HepG2 (cell line): Measurements from ENCODE around the gene LHFPL2.

ENCODE experiments used
- CTCF ChIP-seq: sonication (generic); formaldehyde crosslinking; IDR thresholded peaks from 2 replicates; pipeline ENCODE4 v1.5.0; 2020; ENCODE audit warnings: mild to moderate bottlenecking, missing genetic modification reagents, moderate library complexity
- ZNF234 ChIP-seq: sonication (generic); formaldehyde crosslinking; conservative IDR thresholded peaks from 2 replicates; pipeline ENCODE4 v1.5.1; 2020; ENCODE audit warnings: mild to moderate bottlenecking, missing genetic modification reagents

- TF ChIP-seq CTCF (CRISPR knock-in tag) (no peak), ZNF234 (CRISPR knock-in tag) (no peak)
Measured at GRCh38 chr5:78661044-78661443, 12.5 kb upstream of the LHFPL2 start.
